Measurements from ENCODE around the gene HSFX3.
"Not testable (repeated sequence)": the region's sequence is repeated elsewhere in the genome, so short reads cannot be mapped to it uniquely, and the experiment has no call there.

The HSFX3 gene, protein sequence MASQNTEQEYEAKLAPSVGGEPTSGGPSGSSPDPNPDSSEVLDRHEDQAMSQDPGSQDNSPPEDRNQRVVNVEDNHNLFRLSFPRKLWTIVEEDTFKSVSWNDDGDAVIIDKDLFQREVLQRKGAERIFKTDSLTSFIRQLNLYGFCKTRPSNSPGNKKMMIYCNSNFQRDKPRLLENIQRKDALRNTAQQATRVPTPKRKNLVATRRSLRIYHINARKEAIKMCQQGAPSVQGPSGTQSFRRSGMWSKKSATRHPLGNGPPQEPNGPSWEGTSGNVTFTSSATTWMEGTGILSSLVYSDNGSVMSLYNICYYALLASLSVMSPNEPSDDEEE

GRCh38 chrX:149549701-149550100, at the start of gene HSFX3:
TSS of gene HSFX3 (minus strand) at chrX:149549924. CDS start at chrX:149549852, 72 bp downstream.
- not testable (repeated sequence) for DNase-seq (ENCODE audit: low read depth)

- DNase-seq (ENCODE audit: low read depth), result not testable (repeated sequence)
Observed at GRCh38 chrX:149598603-149599002, 48.9 kb upstream of the HSFX3 start.

DNA sequence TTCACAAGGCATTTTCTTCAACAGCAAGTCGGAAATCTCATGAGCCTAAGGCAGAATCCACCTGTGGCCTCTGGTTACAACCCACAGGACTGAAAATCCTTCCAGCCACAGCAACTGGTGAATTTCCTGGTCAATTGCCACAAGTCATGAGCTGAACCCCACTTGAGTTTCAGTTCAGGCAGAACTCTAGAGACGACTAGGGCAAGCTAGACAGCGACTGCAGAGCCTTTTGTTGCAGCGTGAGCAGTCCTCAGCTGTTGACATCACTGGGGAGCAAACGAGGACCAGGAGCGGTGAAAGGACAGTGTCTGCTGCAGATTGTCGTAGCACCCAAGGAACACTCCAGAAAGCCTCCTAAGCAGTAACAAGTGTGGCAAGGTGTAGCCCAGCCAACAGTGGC, 46.2 kb upstream of the HSFX3 start:
- not testable (repeated sequence) for DNase-seq (ENCODE audit: low read depth)

DNA sequence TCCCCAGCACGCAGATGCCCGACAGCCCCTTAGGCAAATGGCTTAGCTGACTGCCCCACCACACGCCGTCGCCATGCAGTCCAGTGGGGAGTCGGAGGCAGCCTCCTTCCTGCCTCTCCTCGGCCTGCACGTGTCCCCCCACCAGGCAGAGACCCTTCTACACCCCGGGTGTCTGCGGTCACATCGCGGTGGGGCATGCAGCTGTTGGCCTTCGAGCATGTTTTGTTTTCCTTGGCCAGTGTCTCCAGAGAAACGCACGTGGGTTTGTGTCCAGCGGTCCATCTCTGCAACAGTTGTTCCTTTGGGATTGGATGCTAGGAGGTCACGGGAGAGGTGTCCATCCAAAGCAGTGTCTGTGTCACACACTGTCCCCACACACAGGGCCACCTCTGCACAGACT, 45.5 kb upstream of the HSFX3 start, which contains the start of gene HSFX2:
Gene HSFX2, minus strand, starts transcription at position 101 of the 400 bp plus-strand sequence. CDS start 614 bp downstream, outside the sequence.
- DNase-seq (ENCODE audit: low read depth), result not testable (repeated sequence)

DNA sequence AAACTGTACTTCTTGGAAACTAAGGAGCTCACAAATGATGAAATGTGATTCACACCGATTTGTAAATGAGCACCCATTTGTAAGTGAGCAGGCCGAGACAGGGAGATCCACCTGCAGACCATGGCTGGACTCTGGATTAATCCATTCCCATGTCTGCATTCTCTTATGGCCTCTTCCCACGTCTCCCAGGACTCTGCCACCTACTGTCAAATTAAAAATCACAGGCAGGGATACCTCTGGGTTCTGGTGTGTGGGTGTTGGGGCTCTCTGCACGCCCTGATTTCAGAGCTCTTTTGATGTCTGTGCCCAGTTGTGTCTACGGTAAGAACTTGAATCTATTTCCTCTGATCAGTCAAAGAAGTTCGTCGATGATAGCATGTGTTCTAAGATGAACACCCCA, 41.3 kb upstream of the HSFX3 start:
- DNase-seq (ENCODE audit: low read depth), result not testable (repeated sequence)

GRCh38 chrX:149587359-149587758, 37.6 kb upstream of the HSFX3 start, which contains the start of gene MAGEA9B:
TSS of gene MAGEA9B (minus strand) at chrX:149587459. CDS start at chrX:149583179, 4,280 bp downstream.
- not testable (repeated sequence) for DNase-seq (ENCODE audit: low read depth)

GRCh38 chrX:149585631-149586030, 35.9 kb upstream of the HSFX3 start:
- not testable (repeated sequence) for DNase-seq (ENCODE audit: low read depth)

DNA sequence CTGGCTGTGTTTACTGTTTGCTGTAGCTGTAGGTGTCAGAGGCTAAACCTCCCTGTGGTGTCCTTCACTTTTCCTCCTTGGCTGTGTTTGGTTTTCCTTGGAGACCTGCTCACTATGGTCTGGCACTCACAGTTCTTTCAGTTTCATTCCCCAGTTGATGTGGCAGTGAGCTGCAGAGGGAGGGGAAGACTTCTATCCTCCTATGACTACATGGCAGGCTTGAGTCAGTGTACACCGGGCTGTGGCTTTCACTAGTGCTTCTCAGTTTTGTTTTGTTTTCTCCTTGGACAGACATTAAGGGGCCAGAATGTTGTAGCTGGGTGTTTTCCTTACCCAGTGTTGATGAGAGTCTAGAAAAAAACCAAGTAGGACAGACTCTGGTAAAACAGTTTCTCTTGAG, 23.7 kb upstream of the HSFX3 start:
- not testable (repeated sequence) for DNase-seq (ENCODE audit: low read depth)

- no peak for DNase-seq (ENCODE audit: low read depth)
Observed at GRCh38 chrX:149572743-149573142, 23.0 kb upstream of the HSFX3 start.

GRCh38 chrX:149571770-149572169, 22.0 kb upstream of the HSFX3 start:
- DNase-seq (ENCODE audit: low read depth), result no peak

DNA sequence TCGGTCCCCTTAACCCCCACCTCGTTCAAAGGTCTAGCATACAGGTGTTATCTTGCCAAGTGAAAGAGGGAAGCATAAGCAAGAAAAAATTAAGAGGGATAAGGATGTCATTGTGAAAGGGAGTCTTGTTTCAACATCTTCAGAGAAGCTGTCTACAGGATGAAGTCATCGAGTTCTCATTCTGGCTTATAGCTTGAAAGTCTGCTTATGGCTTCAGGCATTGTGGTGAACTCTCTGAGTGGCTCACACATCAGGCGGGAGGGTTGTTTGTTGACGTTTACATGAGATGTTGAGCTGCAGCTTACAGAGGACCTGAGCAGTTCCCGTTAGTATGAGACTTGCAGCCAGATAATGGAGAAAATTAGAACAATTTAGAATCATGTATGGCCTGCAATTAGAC, 20.9 kb upstream of the HSFX3 start:
- no peak for DNase-seq (ENCODE audit: low read depth)

GRCh38 chrX:149569770-149570169, 20.0 kb upstream of the HSFX3 start:
- DNase-seq (ENCODE audit: low read depth), result no peak

DNA sequence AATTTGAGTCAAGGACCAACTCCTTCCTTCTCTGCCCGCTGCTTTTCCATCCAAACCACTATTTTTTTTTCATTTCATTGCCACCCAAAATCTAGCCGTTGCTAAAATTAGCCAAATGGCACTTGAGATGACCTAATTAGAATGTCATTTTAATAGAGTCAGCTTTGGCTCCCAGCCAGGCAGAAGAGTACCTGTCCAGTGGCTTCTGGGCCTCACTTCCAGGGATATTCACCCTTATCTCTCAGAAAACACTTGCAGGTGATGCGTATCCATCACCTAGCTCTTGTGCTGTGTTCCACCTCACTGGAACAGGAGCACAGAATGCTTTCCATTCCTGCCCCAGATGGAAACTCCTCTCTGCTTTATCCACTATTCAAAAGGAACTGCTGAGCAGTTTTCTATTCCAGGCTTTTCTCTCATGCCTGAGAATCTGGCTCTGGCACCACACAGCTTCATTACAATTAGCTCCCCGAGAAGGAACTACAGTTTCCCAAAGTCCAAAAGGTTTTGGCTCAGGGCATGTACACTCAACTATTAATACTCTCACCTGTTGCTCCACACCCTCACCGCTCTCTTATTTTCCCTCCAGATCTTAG, 19.1 kb upstream of the HSFX3 start:
- DNase-seq (ENCODE audit: low read depth), result no peak

- DNase-seq (ENCODE audit: low read depth), result no peak
Observed at GRCh38 chrX:149567621-149568417, 18.1 kb upstream of the HSFX3 start.

GRCh38 chrX:149563359-149563758, 13.6 kb upstream of the HSFX3 start:
- DNase-seq (ENCODE audit: low read depth), result no peak

DNA sequence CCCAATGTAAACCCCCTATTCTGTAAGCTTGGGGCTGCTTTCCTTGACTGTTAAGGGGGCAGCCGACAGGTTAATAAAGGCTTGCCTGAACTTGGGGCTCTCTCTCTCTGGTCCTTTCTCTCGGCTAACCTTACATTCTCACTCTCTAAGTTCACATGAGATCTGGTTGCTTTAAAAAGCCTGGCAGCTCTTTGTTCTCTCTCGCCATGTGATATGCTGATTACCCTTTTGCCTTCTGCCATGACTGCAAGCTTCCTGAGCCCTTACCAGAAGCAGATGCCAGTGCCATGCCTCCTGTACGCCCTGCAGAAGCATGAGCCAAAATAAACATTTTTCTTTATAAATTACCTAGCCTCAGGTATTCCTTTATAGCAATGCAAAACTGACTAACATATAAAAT, 5.5 kb upstream of the HSFX3 start:
- not testable (repeated sequence) for DNase-seq (ENCODE audit: low read depth)

GRCh38 chrX:149551939-149552248, 2.2 kb upstream of the HSFX3 start:
- not testable (repeated sequence) for DNase-seq (ENCODE audit: low read depth)

DNA sequence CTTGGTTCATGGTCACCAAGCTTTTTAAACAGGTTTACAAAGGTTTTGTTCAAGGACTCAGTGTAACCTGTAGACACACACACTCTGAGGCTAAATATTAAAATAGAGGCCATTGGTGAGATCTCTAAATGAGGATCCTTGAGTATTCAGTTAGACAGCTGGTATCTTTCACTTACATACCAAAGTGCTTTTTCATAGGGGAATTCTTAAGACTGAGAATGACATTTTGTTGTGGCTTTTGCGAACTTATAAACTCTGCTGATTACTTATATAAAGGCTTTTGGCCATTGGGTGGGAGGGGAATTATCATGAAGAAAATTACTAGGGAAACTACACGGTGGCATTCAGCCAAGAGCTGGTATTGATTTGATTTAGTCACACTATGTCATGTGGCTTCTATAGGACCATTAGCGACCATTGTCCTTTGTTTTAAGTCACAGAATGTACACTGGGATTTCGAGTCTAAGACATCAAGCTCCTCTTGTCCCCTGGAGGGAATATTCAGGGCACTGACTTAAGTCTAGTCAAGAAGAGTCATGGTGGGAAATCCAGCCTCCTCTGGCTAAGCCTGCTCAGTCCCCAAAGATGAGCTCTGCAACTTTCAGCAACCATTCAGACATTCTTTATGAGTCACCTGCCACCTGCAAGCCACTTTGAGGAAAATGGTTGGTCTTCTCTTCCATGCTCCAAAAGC, 1.7 kb upstream of the HSFX3 start:
- DNase-seq (ENCODE audit: low read depth), result not testable (repeated sequence)

DNA sequence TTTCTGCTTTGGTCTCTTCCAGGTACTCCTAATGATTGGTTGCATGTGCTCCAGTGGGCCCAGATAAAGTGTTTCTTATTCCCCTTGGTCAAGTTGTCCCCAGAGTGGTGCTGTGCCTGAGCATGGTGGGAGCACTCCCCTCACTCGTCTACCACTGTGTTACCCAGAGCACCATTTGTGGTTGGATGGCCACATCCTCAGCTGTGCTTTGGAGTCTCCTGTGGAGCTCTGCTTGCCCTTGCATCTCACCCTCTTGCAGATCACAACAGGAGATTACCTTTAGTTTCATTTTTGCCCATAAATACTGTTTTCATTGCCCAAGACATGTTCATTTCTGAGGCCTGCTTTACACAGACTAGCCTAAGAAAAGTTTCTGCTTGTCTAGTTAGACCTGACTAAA, 730 bp upstream of the HSFX3 start:
- not testable (repeated sequence) for DNase-seq (ENCODE audit: low read depth)

GRCh38 chrX:149547782-149548181, 1.9 kb downstream of the HSFX3 start:
- DNase-seq (ENCODE audit: low read depth), result not testable (repeated sequence)

DNA sequence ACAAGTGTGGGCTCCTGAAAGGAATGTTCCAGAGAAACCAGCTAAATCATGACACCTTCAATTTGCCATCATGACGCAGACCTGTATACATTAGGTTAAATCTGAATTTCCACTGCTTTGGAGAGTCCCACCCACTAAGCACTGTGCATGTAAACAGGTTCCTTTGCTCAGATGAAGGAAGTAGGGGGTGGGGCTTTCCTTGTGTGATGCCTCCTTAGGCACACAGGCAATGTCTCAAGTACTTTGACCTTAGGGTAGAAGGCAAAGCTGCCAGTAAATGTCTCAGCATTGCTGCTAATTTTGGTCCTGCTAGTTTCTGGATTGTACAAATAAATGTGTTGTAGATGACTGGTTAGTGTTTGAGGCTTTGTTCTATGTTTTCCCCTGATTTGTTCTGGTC, 2.8 kb downstream of the HSFX3 start:
- DNase-seq (ENCODE audit: low read depth), result not testable (repeated sequence)

Data from stimulated activated CD8-positive, alpha-beta memory T cell treated with anti-CD3 and anti-CD28 coated beads, Interleukin-12 subunit alpha, Interleukin-12 subunit beta, amount 100 ng/mL, for 4 hours (primary cell).